Rectal smooth muscle tissue (tissue), 1 donor: Measurements from ENCODE around the gene LRP1B.

Experiments
- H3K27ac ChIP-seq: one replicate; pipeline ENCODE4 v1.7.0; 2013; ENCODE audit warnings: low read depth, low read length, inconsistent platforms
- H3K27me3 ChIP-seq: one replicate; pipeline ENCODE4 v1.7.0; 2013; ENCODE audit warnings: low read length; ENCODE audit not compliant: control insufficient read depth, insufficient read depth
- H3K36me3 ChIP-seq: one replicate; pipeline ENCODE4 v1.7.0; 2013; ENCODE audit warnings: low read length; ENCODE audit not compliant: control insufficient read depth, insufficient read depth
- H3K4me1 ChIP-seq: one replicate; pipeline ENCODE4 v1.7.0; 2013; ENCODE audit warnings: low read length; ENCODE audit not compliant: control insufficient read depth, insufficient read depth
- H3K4me3 ChIP-seq: one replicate; pipeline ENCODE4 v1.7.0; 2013; ENCODE audit warnings: low read length
- H3K9ac ChIP-seq: one replicate; pipeline ENCODE4 v1.7.0; 2013; ENCODE audit warnings: low read length

Gene LRP1B

GRCh38 chr2:140641163-140641562, 1489.7 kb downstream of the LRP1B start:
- no peak overlapping the region for H3K9ac ChIP-seq
- no peak overlapping the region for H3K27ac ChIP-seq
- H3K4me3 ChIP-seq = no peak overlapping the region
- no peaks in the 10 kb centered on the region for H3K36me3 ChIP-seq
- H3K27me3 ChIP-seq = no peaks in the 10 kb centered on the region
- H3K4me1 ChIP-seq = no peaks in the 10 kb centered on the region

- H3K36me3 ChIP-seq = no peaks in the 10 kb centered on the region
- H3K4me1 ChIP-seq = no peaks in the 10 kb centered on the region
- H3K9ac ChIP-seq = no peak overlapping the region
- H3K27ac ChIP-seq = no peak overlapping the region
- no peak overlapping the region for H3K4me3 ChIP-seq
- no peaks in the 10 kb centered on the region for H3K27me3 ChIP-seq
Observed at GRCh38 chr2:140639628-140640027, 1491.2 kb downstream of the LRP1B start.

DNA sequence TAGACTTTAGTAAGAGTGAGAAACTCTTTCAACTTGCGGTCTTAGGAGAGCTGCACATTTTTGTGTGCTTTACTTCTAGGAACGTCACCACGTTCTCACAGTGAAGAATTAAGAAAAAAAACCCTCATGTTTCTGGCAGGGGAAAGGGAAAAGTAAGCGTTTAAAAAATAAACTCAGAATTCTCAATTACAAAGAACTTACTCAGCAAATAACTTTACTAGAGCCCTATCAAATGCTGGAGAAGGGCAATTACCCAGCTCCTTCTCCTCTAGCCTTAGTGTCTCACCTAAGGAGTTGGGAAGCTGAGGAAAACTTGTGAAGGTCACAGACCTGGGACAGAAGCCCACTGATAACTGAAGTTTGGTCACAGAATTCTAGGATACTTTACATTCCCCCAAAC, 1500.3 kb downstream of the LRP1B start:
- no peak overlapping the region for H3K27ac ChIP-seq
- no peaks in the 10 kb centered on the region for H3K27me3 ChIP-seq
- H3K4me1 ChIP-seq = no peaks in the 10 kb centered on the region
- no peak overlapping the region for H3K9ac ChIP-seq
- no peak overlapping the region for H3K4me3 ChIP-seq
- H3K36me3 ChIP-seq = no peaks in the 10 kb centered on the region

GRCh38 chr2:140627885-140628284, 1502.9 kb downstream of the LRP1B start:
- no peaks in the 10 kb centered on the region for H3K27me3 ChIP-seq
- H3K9ac ChIP-seq = no peak overlapping the region
- no peaks in the 10 kb centered on the region for H3K36me3 ChIP-seq

DNA sequence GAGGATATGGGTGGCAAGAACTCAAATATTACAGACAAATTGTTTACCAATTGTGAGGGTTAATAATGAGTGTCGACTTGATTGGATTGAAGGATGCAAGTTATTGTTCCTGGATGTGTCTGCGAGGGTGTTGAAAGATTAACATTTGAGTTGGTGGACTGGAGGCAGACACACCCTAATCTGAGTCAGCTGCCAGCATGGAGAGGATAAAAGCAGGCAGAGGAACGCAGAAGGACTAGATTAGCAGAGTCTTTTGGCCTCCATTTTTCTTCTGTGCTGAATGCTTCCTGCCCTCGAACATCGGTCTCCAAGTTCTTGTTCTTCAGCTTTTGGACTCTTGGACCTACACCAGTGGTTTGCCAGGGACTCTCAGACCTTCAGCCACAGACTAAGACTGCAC, 1503.7 kb downstream of the LRP1B start:
- Histone ChIP-seq H3K4me3 (no peak overlapping the region), H3K27ac (no peak overlapping the region)

More at GRCh38 chr2:140627885-140628284, 1502.9 kb downstream of the LRP1B start:
- no peak overlapping the region for H3K27ac ChIP-seq
- H3K4me1 ChIP-seq = no peaks in the 10 kb centered on the region
- H3K4me3 ChIP-seq = no peak overlapping the region

DNA sequence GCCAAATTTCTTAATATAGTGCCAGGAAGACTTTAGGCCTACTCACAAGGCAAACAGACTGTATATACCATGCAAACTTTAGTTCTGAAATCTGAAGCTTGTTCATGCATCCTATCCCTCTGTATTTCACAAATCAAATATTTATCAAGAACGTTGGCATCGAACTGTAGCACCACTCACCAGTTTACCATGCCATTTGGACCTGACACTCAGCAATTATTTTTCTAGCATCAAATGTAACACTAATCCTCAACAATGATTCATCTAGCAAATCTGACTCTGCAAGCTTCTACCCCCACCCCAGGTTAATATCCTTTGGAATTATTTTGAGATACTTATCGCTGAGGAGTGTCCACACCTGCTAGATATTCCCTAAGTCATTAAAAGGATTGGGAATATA, 1506.6 kb downstream of the LRP1B start:
- H3K4me3 ChIP-seq = no peak overlapping the region
- no peaks in the 10 kb centered on the region for H3K4me1 ChIP-seq
- H3K36me3 ChIP-seq = no peaks in the 10 kb centered on the region
- H3K27ac ChIP-seq = no peak overlapping the region
- no peak overlapping the region for H3K9ac ChIP-seq
- H3K27me3 ChIP-seq = no peaks in the 10 kb centered on the region

More for the DNA sequence above, 1503.7 kb downstream of the LRP1B start:
- H3K9ac ChIP-seq = no peak overlapping the region
- no peaks in the 10 kb centered on the region for H3K36me3 ChIP-seq
- H3K27me3 ChIP-seq = no peaks in the 10 kb centered on the region
- no peaks in the 10 kb centered on the region for H3K4me1 ChIP-seq

GRCh38 chr2:140621583-140622362, 1509.0 kb downstream of the LRP1B start:
- no peaks in the 10 kb centered on the region for H3K27me3 ChIP-seq

DNA sequence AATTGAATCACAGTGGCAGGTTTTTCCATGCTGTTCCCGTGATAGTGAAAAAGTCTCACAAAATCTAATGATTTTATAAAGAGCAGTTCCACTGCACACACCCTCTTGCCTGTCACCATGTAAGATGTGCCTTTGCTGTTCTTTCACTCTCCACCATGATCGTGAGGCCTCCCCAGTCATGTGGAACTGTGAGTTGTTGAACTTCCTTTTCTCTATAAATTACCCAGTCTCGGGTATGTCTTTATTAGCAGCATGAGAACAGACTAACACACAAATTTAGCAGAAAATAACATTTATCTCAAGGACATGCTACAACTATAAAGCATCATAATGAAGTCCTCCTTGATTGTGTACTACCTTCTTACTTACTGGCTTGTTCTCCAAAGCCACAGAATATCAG, 1526.0 kb downstream of the LRP1B start:
- no peaks in the 10 kb centered on the region for H3K4me1 ChIP-seq
- no peak overlapping the region for H3K27ac ChIP-seq
- no peak overlapping the region for H3K9ac ChIP-seq
- H3K27me3 ChIP-seq = no peaks in the 10 kb centered on the region
- H3K4me3 ChIP-seq = no peak overlapping the region
- H3K36me3 ChIP-seq = no peaks in the 10 kb centered on the region

More at GRCh38 chr2:140621583-140622362, 1509.0 kb downstream of the LRP1B start:
- Histone ChIP-seq H3K9ac (no peak overlapping the region), H3K4me3 (no peak overlapping the region), H3K4me1 (no peaks in the 10 kb centered on the region), H3K27ac (no peak overlapping the region), H3K36me3 (no peaks in the 10 kb centered on the region)

GRCh38 chr2:140604096-140604495, 1526.7 kb downstream of the LRP1B start:
- H3K27me3 ChIP-seq = no peaks in the 10 kb centered on the region
- H3K4me3 ChIP-seq = no peak overlapping the region
- no peak overlapping the region for H3K9ac ChIP-seq
- no peaks in the 10 kb centered on the region for H3K36me3 ChIP-seq
- H3K27ac ChIP-seq = no peak overlapping the region
- H3K4me1 ChIP-seq = no peaks in the 10 kb centered on the region

GRCh38 chr2:140603416-140603815, 1527.4 kb downstream of the LRP1B start:
- H3K9ac ChIP-seq = no peak overlapping the region
- no peak overlapping the region for H3K4me3 ChIP-seq
- no peaks in the 10 kb centered on the region for H3K27me3 ChIP-seq
- H3K4me1 ChIP-seq = no peaks in the 10 kb centered on the region
- H3K27ac ChIP-seq = no peak overlapping the region
- no peaks in the 10 kb centered on the region for H3K36me3 ChIP-seq

- no peaks in the 10 kb centered on the region for H3K4me1 ChIP-seq
- H3K27me3 ChIP-seq = no peaks in the 10 kb centered on the region
- no peak overlapping the region for H3K9ac ChIP-seq
- no peaks in the 10 kb centered on the region for H3K36me3 ChIP-seq
- no peak overlapping the region for H3K27ac ChIP-seq
- no peak overlapping the region for H3K4me3 ChIP-seq
Observed at GRCh38 chr2:140601801-140602200, 1529.0 kb downstream of the LRP1B start.

DNA sequence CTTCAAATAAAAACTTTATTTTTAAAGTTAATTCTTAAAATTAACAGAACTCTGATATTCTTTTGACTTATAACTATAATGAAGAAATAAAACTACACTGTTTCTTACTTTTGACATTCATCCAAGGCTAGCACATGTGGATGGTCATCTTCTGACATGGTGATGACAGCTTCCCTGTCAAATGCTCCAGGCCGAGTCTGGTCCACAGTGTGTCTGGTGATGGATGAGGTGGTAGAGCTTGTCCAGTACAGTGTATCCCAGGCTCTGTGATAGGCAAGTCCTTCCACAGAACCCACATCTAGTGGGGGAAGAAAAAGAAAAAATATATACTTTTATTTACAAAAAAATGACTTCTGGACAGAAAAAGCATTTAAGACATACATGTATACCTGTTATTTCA, 1529.5 kb downstream of the LRP1B start:
- Histone ChIP-seq H3K4me1 (no peaks in the 10 kb centered on the region), H3K9ac (no peak overlapping the region), H3K27ac (no peak overlapping the region), H3K36me3 (no peaks in the 10 kb centered on the region), H3K27me3 (no peaks in the 10 kb centered on the region), H3K4me3 (no peak overlapping the region)

DNA sequence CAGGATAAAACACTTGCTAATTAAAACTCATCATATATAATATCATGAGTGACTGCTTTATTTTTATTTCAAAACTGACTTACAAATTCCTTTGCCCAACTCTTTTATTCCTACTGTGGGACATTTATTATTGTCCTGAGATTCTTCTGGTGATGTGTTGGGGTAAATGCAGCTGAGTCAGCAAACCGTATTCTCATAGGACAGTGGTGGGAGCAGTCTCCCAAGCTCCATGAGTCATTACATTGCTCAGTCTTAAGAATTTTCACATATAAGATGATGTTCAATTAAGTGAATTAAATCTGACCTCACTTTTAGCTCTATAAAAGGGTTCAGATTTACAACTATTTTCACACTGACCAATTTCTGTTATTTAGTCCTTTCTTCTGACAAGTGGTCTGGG, 1530.7 kb downstream of the LRP1B start:
- Histone ChIP-seq H3K4me3 (no peak overlapping the region), H3K27ac (no peak overlapping the region), H3K4me1 (no peaks in the 10 kb centered on the region), H3K36me3 (no peaks in the 10 kb centered on the region), H3K27me3 (no peaks in the 10 kb centered on the region), H3K9ac (no peak overlapping the region)
